HEK293 (cell line): ENCODE results near the gene PALMD.

Source experiments
- ATF2 ChIP-seq: fragments of 450-650 bp; formaldehyde crosslinking; IDR thresholded peaks from 2 replicates; pipeline ENCODE4 v1.5.1; 2016; ENCODE audit warnings: missing biosample characterization, missing genetic modification characterization, low read depth
- CTCF ChIP-seq: fragments of 450-650 bp; formaldehyde crosslinking; IDR thresholded peaks from 2 replicates; pipeline ENCODE4 v1.5.1; 2016; ENCODE audit warnings: missing biosample characterization, missing genetic modification characterization

- TF ChIP-seq ATF2 (tag by site-specific recombination) (no peak), CTCF (tag by site-specific recombination) (no peak)
These were observed 39.6 kb upstream of the PALMD start for GRCh38 chr1:99606306-99606705.
